Activated naive CD8-positive, alpha-beta T cell treated with anti-CD3 and anti-CD28 coated beads for 36 hours (primary cell): Measurements from ENCODE around the gene BCAT1. TPM values are rescaled to one million over a fixed set of nuclear protein-coding genes. Genes with fewer than 3 reads are reported as not detected.
"Not testable (repeated sequence)": the region's sequence is repeated elsewhere in the genome, so short reads cannot be mapped to it uniquely, and the experiment has no call there.

Experiments used
- DNase-seq: peaks from one replicate; pipeline ENCODE4 v3.0.0; 2021
- H3K27ac Mint-ChIP-seq: one replicate; pipeline ENCODE4 v1.8.0; 2022; ENCODE audit warnings: mild to moderate bottlenecking, moderate library complexity, mixed read lengths
- H3K27me3 Mint-ChIP-seq: one replicate; pipeline ENCODE4 v1.8.0; 2022; ENCODE audit warnings: mild to moderate bottlenecking, mixed read lengths
- H3K36me3 Mint-ChIP-seq: one replicate; pipeline ENCODE4 v1.8.0; 2021; ENCODE audit warnings: mild to moderate bottlenecking, mixed read lengths
- H3K4me1 Mint-ChIP-seq: one replicate; pipeline ENCODE4 v1.8.0; 2021; ENCODE audit warnings: mixed read lengths
- H3K4me3 Mint-ChIP-seq: one replicate; pipeline ENCODE4 v1.8.0; 2022; ENCODE audit warnings: mild to moderate bottlenecking, moderate library complexity, mixed read lengths
- H3K9me3 Mint-ChIP-seq: one replicate; pipeline ENCODE4 v1.8.0; 2022; ENCODE audit warnings: mixed read lengths
- total RNA-seq, 2 experiments: library from RNA; stranded (reverse); gene quantifications; one replicate each; pipeline ENCODE4 v1.2.3, GENCODE V29; 2021

Gene BCAT1
- total RNA-seq, 2 experiments from 2014 or later: 58.7 to 59.6 TPM

- peaks cover 38% of the 10 kb centered on the region for H3K27me3 Mint-ChIP-seq
- peaks cover 50% of the 10 kb centered on the region for H3K36me3 Mint-ChIP-seq
- peaks cover 40% of the 10 kb centered on the region for H3K4me1 Mint-ChIP-seq
Measured at GRCh38 chr12:24945039-24945438, 3.9 kb downstream of the BCAT1 start.

GRCh38 chr12:24944601-24944975, 4.3 kb downstream of the BCAT1 start:
- Mint-ChIP-seq H3K4me1 (peaks cover 37% of the 10 kb centered on the region), H3K27me3 (peaks cover 35% of the 10 kb centered on the region), H3K4me3 (no peak overlapping the region), H3K27ac (no peak overlapping the region), H3K36me3 (peaks cover 49% of the 10 kb centered on the region), H3K9me3 (no peaks in the 10 kb centered on the region)
- DNase-seq: no peak

More at GRCh38 chr12:24945039-24945438, 3.9 kb downstream of the BCAT1 start:
- no peak overlapping the region for H3K4me3 Mint-ChIP-seq
- H3K27ac Mint-ChIP-seq: no peak overlapping the region
- no peak for DNase-seq
- no peaks in the 10 kb centered on the region for H3K9me3 Mint-ChIP-seq

DNA sequence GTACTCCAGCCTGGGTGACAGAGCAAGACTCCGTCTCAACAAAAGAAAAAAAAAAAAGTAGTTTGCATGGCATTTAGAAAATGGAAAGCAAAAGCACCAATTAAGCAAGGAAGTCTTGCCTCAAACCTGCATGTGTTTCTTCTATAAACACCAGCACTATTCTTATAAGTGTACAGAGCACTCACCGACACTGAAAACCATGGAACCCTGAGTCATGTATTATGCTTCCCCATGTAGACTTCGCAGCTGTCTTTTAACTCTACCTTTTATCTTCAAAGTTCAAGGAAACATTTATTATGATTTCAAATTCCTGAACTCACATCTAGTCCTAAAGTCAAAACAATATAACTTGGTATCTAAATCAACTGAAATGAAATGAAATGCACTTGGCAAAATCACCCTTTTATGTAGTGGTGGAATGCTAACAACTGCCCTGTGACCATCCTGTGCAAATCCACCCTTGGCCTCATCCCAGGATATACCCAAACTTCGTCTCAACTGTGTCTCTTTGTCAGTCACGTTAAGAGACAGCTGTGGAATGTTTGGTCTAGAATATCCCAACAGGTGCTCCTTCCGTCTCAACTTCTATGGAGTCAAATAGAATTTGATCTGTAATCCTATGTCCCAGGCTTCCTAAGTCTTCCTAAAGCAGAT, 4.8 kb downstream of the BCAT1 start:
- Mint-ChIP-seq H3K27ac (no peak overlapping the region), H3K27me3 (peaks cover 30% of the 10 kb centered on the region)

GRCh38 chr12:24940157-24940556, 8.7 kb downstream of the BCAT1 start:
- no peak overlapping the region for H3K4me3 Mint-ChIP-seq
- H3K27me3 Mint-ChIP-seq: peaks cover 20% of the 10 kb centered on the region
- no peak for DNase-seq

More for the DNA sequence above, 4.8 kb downstream of the BCAT1 start:
- peaks cover 33% of the 10 kb centered on the region for H3K4me1 Mint-ChIP-seq
- no peak overlapping the region for H3K4me3 Mint-ChIP-seq
- DNase-seq: no peak
- H3K9me3 Mint-ChIP-seq: no peaks in the 10 kb centered on the region
- peaks cover 48% of the 10 kb centered on the region for H3K36me3 Mint-ChIP-seq

DNA sequence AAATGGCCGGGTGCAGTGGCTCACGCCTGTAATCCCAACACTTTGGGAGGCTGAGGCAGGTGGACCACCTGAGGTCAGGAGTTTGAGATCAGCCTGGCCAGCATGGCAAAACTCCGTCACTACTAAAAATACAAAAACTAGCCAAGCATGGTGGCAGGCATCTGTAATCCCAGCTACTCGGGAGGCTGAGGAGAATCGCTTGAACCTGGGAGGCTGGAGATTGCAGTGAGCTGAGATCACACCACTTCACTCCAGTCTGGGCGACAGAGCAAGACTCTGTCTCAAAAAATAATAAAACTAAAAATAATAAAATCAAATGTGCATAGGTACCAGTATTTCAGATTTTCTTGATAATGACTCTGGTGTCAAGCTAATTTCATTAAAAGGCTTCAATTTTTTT, 9.3 kb downstream of the BCAT1 start:
- DNase-seq, H3K4me3 Mint-ChIP-seq, H3K9me3 Mint-ChIP-seq, H3K4me1 Mint-ChIP-seq, H3K27ac Mint-ChIP-seq: not testable (repeated sequence)
- Mint-ChIP-seq H3K27me3 (peaks cover 20% of the 10 kb centered on the region), H3K36me3 (peaks cover 22% of the 10 kb centered on the region)

More at GRCh38 chr12:24940157-24940556, 8.7 kb downstream of the BCAT1 start:
- peaks cover 28% of the 10 kb centered on the region for H3K36me3 Mint-ChIP-seq
- no peaks in the 10 kb centered on the region for H3K9me3 Mint-ChIP-seq
- H3K4me1 Mint-ChIP-seq: peaks cover 6% of the 10 kb centered on the region
- H3K27ac Mint-ChIP-seq: no peak overlapping the region

GRCh38 chr12:24938341-24938740, 10.6 kb downstream of the BCAT1 start:
- Mint-ChIP-seq H3K27ac (no peak overlapping the region), H3K4me3 (no peak overlapping the region), H3K9me3 (no peaks in the 10 kb centered on the region), H3K4me1 (no peaks in the 10 kb centered on the region), H3K27me3 (peaks cover 13% of the 10 kb centered on the region), H3K36me3 (peaks cover 14% of the 10 kb centered on the region)
- DNase-seq: no peak

DNA sequence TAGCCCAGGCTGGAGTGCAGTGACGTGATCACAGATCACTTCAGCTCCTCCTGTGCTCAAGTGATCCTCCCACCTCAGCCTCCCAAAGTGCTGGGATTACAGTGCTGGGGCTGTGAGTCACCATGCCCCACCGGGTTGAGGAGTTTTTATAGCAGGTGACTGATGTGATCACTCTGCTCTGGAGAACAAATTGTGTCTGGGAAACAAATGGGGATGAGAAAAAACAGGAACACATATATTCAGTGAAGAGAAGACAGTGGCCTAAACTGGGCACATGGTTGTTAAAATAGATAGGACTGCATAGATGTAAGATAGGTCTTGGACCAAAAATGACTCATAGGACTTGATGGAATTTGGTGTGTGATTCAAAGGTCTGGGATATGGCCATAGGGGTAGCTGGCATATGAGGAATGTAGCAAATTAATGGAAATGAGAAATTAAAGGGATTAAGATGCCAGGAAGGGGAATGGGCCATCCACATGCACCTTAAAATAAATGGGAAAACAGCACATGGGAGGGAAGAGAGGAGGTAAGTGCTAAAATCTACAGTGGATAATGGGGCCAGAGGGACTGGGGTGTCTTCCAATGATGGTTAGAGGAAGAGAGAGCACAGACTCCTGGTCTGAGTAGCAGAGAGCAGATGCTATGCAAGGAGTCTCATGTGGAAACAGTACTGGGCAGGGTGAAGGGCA, 11.2 kb downstream of the BCAT1 start:
- Mint-ChIP-seq H3K9me3 (no peaks in the 10 kb centered on the region), H3K27ac (no peak overlapping the region), H3K4me1 (no peaks in the 10 kb centered on the region), H3K4me3 (no peak overlapping the region), H3K27me3 (peaks cover 9% of the 10 kb centered on the region), H3K36me3 (peaks cover 9% of the 10 kb centered on the region)
- no peak for DNase-seq

GRCh38 chr12:24933694-24934407, 15.1 kb downstream of the BCAT1 start:
- H3K36me3 Mint-ChIP-seq: peaks cover 3% of the 10 kb centered on the region
- H3K4me1 Mint-ChIP-seq: peaks cover 13% of the 10 kb centered on the region
- H3K27ac Mint-ChIP-seq: no peak overlapping the region
- no peak overlapping the region for H3K4me3 Mint-ChIP-seq
- DNase-seq: no peak
- no peaks in the 10 kb centered on the region for H3K9me3 Mint-ChIP-seq
- peaks cover 26% of the 10 kb centered on the region for H3K27me3 Mint-ChIP-seq

- H3K9me3 Mint-ChIP-seq: no peaks in the 10 kb centered on the region
- H3K36me3 Mint-ChIP-seq: peaks cover 6% of the 10 kb centered on the region
- H3K4me1 Mint-ChIP-seq: peaks cover 13% of the 10 kb centered on the region
- no peak for DNase-seq
- no peak overlapping the region for H3K4me3 Mint-ChIP-seq
- H3K27me3 Mint-ChIP-seq: peaks cover 43% of the 10 kb centered on the region
- H3K27ac Mint-ChIP-seq: no peak overlapping the region
Measured at GRCh38 chr12:24931666-24932405, 17.1 kb downstream of the BCAT1 start.

- DNase-seq: no peak
- Mint-ChIP-seq H3K9me3 (peaks cover 1% of the 10 kb centered on the region), H3K27ac (no peak overlapping the region), H3K36me3 (peaks cover 10% of the 10 kb centered on the region), H3K27me3 (peaks cover 43% of the 10 kb centered on the region), H3K4me1 (peaks cover 13% of the 10 kb centered on the region), H3K4me3 (no peak overlapping the region)
Measured at GRCh38 chr12:24929953-24930352, 18.9 kb downstream of the BCAT1 start.

DNA sequence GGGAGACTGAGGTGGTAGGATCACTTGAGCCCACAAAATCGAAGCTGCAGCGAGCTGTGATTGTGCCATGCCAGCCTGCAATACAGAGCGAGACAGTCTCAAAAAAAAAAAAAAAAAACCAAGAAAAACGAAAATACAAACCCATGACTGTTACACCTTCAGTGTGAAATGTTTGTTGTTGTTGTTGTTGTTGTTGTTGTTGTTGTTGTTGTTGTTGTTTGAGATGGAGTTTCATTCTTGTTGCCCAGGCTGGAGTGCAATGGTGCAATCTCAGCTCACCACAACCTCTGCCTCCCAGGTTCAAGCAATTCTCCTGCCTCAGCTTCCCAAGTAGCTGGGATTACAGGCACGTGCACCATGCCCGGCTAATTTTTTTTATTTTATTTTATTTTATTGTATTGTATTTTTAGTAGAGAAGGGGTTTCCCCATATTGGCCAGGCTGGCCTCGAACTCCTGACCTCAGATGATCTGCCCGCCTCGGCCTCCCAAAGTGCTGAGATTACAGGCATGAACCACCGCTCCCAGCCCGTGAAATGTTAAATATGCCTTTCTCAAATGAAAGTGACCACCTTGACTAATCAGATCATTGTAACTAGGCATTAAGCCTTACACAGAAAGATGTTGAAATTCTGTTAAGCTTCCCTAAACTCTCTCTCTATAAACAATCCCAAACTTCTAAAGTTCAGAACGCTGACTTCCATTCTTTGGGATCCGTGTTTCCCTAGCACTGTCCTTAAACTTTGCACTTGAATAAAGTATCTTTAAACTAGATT, 20.2 kb downstream of the BCAT1 start:
- H3K27ac Mint-ChIP-seq, H3K9me3 Mint-ChIP-seq, DNase-seq, H3K4me3 Mint-ChIP-seq: not testable (repeated sequence)
- H3K36me3 Mint-ChIP-seq: peaks cover 11% of the 10 kb centered on the region
- H3K4me1 Mint-ChIP-seq: peaks cover 13% of the 10 kb centered on the region
- H3K27me3 Mint-ChIP-seq: peaks cover 43% of the 10 kb centered on the region

- peaks cover 3% of the 10 kb centered on the region for H3K9me3 Mint-ChIP-seq
- H3K27me3 Mint-ChIP-seq: peaks cover 43% of the 10 kb centered on the region
- peaks cover 11% of the 10 kb centered on the region for H3K36me3 Mint-ChIP-seq
- no peak for DNase-seq
- H3K4me1 Mint-ChIP-seq: peaks cover 13% of the 10 kb centered on the region
- H3K4me3 Mint-ChIP-seq: no peak overlapping the region
- no peak overlapping the region for H3K27ac Mint-ChIP-seq
Measured at GRCh38 chr12:24928131-24928530, 20.8 kb downstream of the BCAT1 start.

DNA sequence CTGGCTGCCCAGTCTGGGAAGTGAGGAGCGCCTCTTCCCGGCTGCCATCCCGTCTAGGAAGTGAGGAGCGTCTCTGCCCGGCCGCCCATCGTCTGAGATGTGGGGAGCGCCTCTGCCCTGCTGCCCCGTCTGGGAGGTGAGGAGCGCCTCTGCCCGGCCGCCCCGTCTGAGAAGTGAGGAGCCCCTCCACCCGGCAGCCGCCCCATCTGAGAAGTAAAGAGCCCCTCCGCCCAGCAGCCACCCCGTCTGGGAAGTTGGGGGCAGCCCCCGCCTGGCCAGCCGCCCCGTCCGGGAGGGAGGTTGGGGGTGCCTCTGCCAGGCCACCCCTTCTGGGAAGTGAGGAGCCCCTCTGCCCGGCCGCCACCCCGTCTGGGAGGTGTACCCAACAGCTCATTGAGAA, 22.8 kb downstream of the BCAT1 start:
- Mint-ChIP-seq H3K36me3 (peaks cover 17% of the 10 kb centered on the region), H3K27me3 (peaks cover 35% of the 10 kb centered on the region), H3K4me1 (peaks cover 15% of the 10 kb centered on the region)
- DNase-seq, H3K27ac Mint-ChIP-seq, H3K4me3 Mint-ChIP-seq, H3K9me3 Mint-ChIP-seq: not testable (repeated sequence)

- H3K4me3 Mint-ChIP-seq: no peak overlapping the region
- peaks cover 39% of the 10 kb centered on the region for H3K4me1 Mint-ChIP-seq
- H3K27me3 Mint-ChIP-seq: peaks cover 2% of the 10 kb centered on the region
- H3K9me3 Mint-ChIP-seq: peaks cover 11% of the 10 kb centered on the region
- H3K36me3 Mint-ChIP-seq: peaks cover 32% of the 10 kb centered on the region
- peak overlapping the region; percentile 85 for H3K27ac Mint-ChIP-seq
- no peak for DNase-seq
Measured at GRCh38 chr12:24922090-24922489, 26.8 kb downstream of the BCAT1 start.
